Measurements from ENCODE around the gene ZNF746. TPM values are rescaled to one million over a fixed set of nuclear protein-coding genes. Genes with fewer than 3 reads are reported as not detected.
A peak's percentile ranks its signal among the peaks of the same experiment; 100 is the strongest.

ZNF746 gene
- total and polyA plus RNA-seq, 11 donors: 5.5 to 12.8 (median 7.5) TPM

GRCh38 chr7:149458235-149458634 is 39.4 kb downstream of the ZNF746 start:
- Histone ChIP-seq H3K36me3 (peaks cover 0 to 36% (median 29%) of the 10 kb centered on the region in 9 donors), H3K9me3 (no peaks in the 10 kb centered on the region), H3K4me3 (peak overlapping the region in 3 of 12 donors; percentile 42 to 72 (median 69)), H3K4me1 (peaks cover 7 to 28% (median 17%) of the 10 kb centered on the region in 12 donors), H3K27ac (no peak overlapping the region), H3K27me3 (peaks cover 0 to 6% (median 0%) of the 10 kb centered on the region in 9 donors)
- 81 to 89% (median 82%) methylated on average over 3 of the region's 3 CpGs for WGBS, 4 donors
- intact Hi-C loops (cut with DNase I): loop anchor here in 2 of 10 donors (2.0 to 10.0 kb wide), 2 partner anchors 33 to 193 kb away; partner anchors contain the start of gene ZNF783 (in 1 of the 2)
- no peak for TF ChIP-seq POLR2A (IDR thresholded peaks at IDR 0.05)
- TF ChIP-seq, protein P1, sequence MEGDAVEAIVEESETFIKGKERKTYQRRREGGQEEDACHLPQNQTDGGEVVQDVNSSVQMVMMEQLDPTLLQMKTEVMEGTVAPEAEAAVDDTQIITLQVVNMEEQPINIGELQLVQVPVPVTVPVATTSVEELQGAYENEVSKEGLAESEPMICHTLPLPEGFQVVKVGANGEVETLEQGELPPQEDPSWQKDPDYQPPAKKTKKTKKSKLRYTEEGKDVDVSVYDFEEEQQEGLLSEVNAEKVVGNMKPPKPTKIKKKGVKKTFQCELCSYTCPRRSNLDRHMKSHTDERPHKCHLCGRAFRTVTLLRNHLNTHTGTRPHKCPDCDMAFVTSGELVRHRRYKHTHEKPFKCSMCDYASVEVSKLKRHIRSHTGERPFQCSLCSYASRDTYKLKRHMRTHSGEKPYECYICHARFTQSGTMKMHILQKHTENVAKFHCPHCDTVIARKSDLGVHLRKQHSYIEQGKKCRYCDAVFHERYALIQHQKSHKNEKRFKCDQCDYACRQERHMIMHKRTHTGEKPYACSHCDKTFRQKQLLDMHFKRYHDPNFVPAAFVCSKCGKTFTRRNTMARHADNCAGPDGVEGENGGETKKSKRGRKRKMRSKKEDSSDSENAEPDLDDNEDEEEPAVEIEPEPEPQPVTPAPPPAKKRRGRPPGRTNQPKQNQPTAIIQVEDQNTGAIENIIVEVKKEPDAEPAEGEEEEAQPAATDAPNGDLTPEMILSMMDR (IDR thresholded peaks at IDR 0.05): no peak
- ATAC-seq (no peak), DNase-seq (no peak)

GRCh38 chr7:149457766-149458165 is 39.8 kb downstream of the ZNF746 start:
- no peak for ATAC-seq
- intact Hi-C loops (cut with DNase I): loop anchor here in 2 of 10 donors (2.0 to 10.0 kb wide), 2 partner anchors 33 to 193 kb away; partner anchors contain the start of gene ZNF783 (in 1 of the 2)
- no peaks in the 10 kb centered on the region for H3K9me3 ChIP-seq
- H3K27ac ChIP-seq: no peak overlapping the region
- H3K4me3 ChIP-seq: peak overlapping the region in 1 of 12 donors; percentile 3
- no peak for TF ChIP-seq POLR2A (IDR thresholded peaks at IDR 0.05)
- TF ChIP-seq, protein P1 (IDR thresholded peaks at IDR 0.05): no peak
- H3K27me3 ChIP-seq: peaks cover 0 to 6% (median 0%) of the 10 kb centered on the region in 9 donors
- H3K36me3 ChIP-seq: peaks cover 0 to 41% (median 34%) of the 10 kb centered on the region in 9 donors
- WGBS, 4 donors: 86 to 100% (median 91%) methylated on average over 1 of the region's 1 CpG
- H3K4me1 ChIP-seq: peaks cover 7 to 28% (median 17%) of the 10 kb centered on the region in 12 donors
- DNase-seq: no peak

GRCh38 chr7:149456506-149457421 is 40.8 kb downstream of the ZNF746 start:
- H3K36me3 ChIP-seq: peaks cover 0 to 49% (median 37%) of the 10 kb centered on the region in 9 donors
- TF ChIP-seq, protein P1 (IDR thresholded peaks at IDR 0.05): no peak
- no peak for TF ChIP-seq POLR2A (IDR thresholded peaks at IDR 0.05)

More at GRCh38 chr7:149456506-149457421, 40.8 kb downstream of the ZNF746 start:
- Histone ChIP-seq H3K27ac (no peak overlapping the region), H3K4me3 (no peak overlapping the region), H3K9me3 (no peaks in the 10 kb centered on the region), H3K4me1 (peaks cover 7 to 28% (median 17%) of the 10 kb centered on the region in 12 donors), H3K27me3 (peaks cover 0 to 5% (median 0%) of the 10 kb centered on the region in 9 donors)
- DNase-seq: no peak
- intact Hi-C loops (cut with DNase I): loop anchor here in 1 of 10 donors (10.0 kb wide), 1 partner anchor 192 kb away; the partner anchor contains the start of gene ZNF783
- no peak for ATAC-seq
- 82 to 89% (median 84%) methylated on average over 11 of the region's 11 CpGs for WGBS, 4 donors

Measured in heart left ventricle (tissue), 16 donors.